ENCODE measurements around the gene SLC30A4. TPM values are rescaled to one million over a fixed set of nuclear protein-coding genes. Genes with fewer than 3 reads are reported as not detected.

The SLC30A4 gene
- polyA plus RNA-seq, 3 donors, result 0.55 to 3.7 (median 2.0) TPM

DNA sequence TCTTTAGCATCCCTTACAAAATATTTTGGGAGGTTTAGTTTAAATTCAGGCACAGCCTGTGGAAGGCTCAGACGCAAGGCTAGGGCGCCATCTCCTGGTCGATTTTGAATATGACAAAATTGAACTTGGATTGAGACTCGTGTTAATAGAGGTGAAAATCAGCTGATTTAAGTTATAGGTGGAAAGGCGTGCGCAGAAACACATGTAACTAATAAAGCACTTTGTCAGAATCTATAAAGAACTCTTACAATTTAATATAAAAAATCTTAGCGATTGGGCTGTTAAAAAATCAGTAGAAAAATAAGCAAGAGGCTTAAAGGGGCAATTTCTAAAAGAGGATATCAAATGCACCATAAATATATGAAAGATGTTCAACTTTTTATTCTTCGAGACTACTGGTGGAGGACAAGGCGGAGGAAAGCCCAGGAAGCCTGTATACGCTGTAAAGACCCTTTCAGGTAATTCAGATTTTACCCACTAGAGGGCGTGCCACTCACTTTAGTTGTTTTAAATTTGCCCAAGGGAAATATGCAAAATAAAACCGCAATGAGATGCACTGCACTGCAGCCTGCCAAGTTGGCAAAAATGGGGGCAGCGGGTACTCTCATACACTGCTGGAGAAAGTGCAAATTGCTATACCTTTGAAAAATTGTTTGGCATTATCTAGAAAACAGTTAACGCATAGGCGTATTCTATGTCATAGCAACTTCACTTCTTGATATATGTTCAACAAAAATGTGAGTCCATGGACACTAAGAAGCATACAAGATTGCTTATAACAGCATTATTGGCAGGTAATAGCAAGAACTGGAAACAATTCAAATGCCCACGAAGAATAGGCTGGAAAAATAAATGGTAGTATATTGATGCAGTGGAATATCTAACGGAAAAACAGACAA is 64.7 kb downstream of the SLC30A4 start:
- H3K27ac ChIP-seq (ENCODE audit: low read depth, low read length), result no peak overlapping the region
- 0 to 1% (median 1%) methylated on average over 17 of the region's 17 CpGs for WGBS, 3 donors

DNA sequence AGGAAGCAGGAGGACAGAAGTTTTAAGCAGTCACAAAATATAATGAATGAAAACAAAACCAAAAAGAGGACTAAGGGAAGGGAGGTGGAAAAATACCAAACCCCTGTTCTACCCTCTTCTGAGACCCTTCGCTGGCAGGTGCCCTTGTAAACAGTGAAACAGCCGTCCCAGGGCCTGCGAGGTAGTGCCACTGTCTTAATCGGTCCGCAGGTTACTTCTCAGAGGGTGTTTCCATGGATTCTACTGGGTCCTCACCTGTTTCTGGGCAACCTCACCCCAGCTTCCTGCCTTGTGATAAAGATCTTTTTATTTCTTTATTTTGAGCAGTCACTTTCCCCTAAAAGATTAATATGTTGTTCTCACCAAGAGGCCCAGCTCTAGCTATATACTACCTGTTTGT is 65.3 kb downstream of the SLC30A4 start:
- 25 to 33% (median 30%) methylated on average over 5 of the region's 5 CpGs for WGBS, 3 donors
- no peak overlapping the region for H3K27ac ChIP-seq (ENCODE audit: low read depth, low read length)

DNA sequence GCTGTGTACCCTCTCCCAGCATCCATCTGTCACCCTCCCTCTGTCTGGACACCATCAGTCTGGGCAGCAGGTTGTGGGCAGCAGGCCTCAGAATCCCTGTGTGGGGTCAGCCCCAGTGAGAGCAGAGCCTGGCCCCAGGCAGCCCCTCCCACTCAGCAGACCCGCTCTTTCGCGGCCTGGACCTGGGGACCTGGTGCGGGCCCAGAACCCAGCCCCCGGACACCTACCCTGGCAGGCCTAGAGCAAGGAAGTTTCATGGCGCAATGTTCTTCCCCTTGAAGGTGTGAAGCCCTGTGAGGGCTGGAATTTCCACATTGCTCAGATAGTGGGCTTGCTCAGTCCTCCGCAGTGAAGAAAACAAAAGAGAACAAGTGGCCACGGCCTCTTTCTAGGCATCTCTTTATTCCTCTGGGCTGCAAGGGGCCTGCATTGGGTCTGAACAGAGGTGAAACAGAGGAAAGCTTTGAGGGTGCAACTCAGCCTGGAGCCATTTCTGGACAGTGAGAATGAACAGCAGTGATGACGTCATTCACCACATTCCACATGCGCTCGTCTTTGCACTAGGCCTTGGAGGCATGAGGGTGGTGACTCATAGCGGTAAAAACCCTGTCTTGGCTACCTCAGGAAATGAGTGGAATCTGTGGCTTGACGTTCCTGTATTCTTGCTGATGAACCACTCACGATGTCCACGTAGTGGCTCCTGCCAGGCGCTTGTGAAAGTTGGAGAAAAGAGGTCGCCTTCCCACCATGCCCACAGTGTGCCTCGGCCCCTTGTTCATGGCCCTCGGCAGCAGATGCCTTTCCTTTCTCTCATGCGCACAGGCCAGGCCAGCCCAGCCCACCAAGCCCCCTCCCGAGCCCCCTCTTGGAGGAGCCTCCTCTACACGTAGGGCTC is 66.1 kb downstream of the SLC30A4 start:
- 46 to 79% (median 53%) methylated on average over 22 of the region's 22 CpGs for WGBS, 3 donors
- H3K27ac ChIP-seq (ENCODE audit: low read depth, low read length), result no peak overlapping the region

DNA sequence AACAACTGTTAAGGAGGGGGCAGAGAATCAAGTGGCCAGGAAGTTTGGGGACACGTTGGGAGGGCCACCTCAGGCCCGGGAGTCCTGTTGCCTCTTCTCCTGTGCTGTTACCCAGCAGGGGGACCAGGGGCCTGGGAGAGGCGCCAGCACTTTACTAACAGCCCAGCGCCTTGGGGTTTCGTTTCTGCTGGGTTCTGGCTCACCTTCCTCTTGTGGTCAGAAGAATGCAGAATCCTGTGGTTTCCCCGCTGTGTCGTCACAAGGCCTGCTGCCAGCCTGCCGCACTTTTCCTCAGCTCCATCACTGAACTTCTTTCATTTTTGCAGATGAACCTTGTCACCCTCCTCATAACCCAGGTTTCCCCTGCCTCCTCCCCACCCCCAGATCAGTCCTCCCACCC is 67.7 kb downstream of the SLC30A4 start:
- 32 to 62% (median 38%) methylated on average over 7 to 8 of the region's 8 CpGs for WGBS, 3 donors
- no peak overlapping the region for H3K27ac ChIP-seq (ENCODE audit: low read depth, low read length)

DNA sequence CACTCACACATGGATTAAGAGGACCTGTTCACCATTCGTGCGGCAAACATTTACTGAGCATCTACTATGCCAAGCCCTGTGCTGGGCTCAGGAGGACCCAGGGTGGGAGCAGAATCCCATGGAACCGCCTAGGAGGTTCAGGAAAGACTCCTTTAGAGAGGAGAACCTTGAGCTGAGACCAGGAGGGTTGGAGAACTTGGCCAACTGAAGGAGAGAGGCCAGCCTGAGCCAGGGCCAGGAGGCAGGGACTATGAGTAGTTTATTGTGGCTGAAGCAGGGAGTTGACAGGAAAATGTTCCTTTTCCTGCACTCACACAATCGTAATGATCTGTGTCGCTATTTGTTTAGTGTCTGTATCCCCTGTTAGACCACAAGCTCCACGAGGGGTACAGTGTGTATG is 71.3 kb downstream of the SLC30A4 start:
- 85 to 92% (median 90%) methylated on average over 6 of the region's 6 CpGs for WGBS, 3 donors
- no peak overlapping the region for H3K27ac ChIP-seq (ENCODE audit: low read depth, low read length)

DNA sequence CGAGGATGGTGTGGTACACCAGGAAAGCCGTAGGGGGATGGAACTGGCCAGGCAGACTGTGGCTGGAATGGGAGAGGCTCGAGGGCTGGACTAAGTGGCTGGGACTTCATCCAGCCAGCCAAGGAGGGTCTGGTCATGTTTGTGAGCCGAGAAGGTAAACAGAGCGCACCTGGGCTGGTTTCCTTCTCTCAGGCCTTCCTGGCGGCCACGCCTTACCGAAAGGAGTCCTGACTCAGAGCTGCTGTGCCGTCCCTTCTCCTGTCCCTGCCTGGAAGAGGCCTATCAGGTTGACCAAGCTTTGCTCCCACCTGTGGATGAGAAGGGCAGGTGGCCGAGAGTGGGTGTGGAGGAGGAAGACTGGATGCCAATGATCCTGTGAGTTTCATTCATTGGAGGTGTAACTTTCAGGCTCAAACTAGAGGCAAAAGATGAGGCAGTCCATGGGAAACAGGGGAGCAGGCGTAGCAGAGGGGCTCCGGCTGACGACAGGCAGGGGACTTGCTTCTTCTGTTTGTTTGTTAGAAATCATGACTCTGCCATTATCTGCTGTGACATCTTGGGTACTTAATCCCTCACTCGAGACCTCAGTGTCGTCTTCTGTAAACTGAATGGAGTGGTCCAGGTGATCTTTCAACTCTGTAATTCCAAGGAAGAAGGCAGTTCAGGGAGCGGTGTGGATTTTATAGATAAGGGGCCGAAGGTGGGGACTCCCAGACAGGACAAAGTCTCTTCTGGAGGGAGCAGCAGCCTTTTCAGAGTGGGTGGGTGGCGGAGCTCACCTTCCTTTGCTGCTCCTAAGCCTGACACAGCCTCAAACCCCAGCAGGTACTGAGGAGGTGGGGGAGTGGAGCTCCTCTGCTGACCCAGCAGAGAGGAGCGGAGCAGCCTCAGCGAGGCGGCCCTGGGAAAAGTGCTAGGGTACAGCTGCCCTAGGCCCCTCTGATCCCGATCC is 72.4 kb downstream of the SLC30A4 start:
- no peak overlapping the region for H3K27ac ChIP-seq (ENCODE audit: low read depth, low read length)
- WGBS, 3 donors, result 59 to 89% (median 83%) methylated on average over 22 of the region's 22 CpGs

DNA sequence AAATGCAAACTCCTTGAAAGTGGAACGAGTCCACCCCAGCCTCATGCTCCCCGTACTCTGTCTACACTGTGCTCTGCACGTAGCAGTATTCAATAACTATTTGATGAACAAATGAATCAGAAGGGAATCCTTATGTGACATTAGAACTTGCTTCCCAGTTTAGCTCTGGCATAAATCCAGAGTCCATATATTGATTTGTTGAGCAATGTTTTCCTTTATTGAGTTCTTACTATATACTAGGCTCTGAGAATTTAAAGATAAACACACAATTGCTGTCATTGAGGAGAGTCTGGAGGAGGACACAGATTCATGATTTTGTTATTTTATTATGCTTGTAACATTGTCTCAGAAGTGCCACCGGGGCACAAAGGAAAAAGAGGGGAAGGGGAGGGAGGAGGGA is 73.2 kb downstream of the SLC30A4 start:
- no peak overlapping the region for H3K27ac ChIP-seq (ENCODE audit: low read depth, low read length)
- WGBS, 3 donors, result 59 to 80% (median 73%) methylated on average over 4 of the region's 4 CpGs

DNA sequence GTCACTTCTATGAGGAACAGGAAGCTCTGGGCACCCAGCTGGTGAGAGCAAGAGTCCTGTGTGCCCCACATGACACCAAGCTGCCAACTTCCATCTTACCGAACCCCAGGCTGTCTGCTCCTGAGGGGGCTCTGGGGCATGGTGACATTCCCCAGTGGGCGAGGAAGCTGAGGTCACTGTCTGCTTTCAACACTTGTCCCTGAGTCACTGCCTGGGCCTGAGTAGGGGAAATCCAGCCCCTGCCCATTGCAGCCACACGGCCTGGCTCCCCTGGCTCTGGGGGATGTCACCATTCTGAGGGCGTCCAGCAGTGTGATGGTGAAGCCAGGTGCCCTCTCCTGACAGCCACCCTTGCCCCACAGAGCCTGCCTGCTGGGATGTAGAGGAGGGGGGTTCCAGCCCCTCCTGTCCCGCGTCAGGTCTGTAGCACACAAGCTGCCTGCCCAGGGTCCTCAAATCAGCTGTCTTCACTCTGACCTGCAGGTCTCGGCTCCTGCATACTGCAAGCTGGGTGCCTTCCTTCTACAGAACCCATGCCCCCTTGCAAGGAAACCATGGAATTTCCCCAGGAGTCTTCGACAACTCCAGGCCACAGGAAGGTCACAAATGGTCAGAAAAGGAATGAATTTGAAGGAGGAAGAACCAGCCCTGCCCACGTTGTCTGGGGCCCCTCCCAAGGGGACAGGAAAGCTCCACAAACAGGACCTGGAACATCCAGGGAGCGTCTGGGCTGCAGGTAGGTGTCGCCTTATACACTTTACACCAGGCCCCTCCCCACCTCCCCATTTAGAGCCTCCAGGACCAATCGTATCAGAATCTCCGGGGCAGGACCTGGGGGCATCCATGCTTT is 74.3 kb downstream of the SLC30A4 start:
- 61 to 77% (median 62%) methylated on average over 13 of the region's 13 CpGs for WGBS, 3 donors
- no peak overlapping the region for H3K27ac ChIP-seq (ENCODE audit: low read depth, low read length)

DNA sequence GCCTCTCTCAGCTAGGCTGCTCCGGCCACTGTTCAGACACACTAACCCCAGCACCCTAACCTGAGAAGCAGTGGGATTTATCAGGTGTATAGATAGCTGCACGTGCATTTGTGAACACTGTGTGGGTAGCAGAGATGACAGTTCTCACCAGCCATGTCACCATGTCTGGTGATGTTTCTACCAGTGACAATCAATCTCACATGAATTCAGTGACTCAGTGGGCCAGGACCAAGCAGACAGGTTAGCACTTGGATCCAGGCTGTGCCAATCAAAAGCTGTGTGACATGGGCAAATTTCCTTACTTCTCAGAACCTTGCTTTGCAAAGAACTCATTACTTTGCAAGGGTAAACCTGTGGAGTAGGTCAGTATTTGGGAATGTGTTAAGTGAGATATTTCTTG is 78.9 kb downstream of the SLC30A4 start:
- 80 to 89% (median 83%) methylated on average over 2 of the region's 2 CpGs for WGBS, 3 donors
- H3K27ac ChIP-seq (ENCODE audit: low read depth, low read length), result no peak overlapping the region

DNA sequence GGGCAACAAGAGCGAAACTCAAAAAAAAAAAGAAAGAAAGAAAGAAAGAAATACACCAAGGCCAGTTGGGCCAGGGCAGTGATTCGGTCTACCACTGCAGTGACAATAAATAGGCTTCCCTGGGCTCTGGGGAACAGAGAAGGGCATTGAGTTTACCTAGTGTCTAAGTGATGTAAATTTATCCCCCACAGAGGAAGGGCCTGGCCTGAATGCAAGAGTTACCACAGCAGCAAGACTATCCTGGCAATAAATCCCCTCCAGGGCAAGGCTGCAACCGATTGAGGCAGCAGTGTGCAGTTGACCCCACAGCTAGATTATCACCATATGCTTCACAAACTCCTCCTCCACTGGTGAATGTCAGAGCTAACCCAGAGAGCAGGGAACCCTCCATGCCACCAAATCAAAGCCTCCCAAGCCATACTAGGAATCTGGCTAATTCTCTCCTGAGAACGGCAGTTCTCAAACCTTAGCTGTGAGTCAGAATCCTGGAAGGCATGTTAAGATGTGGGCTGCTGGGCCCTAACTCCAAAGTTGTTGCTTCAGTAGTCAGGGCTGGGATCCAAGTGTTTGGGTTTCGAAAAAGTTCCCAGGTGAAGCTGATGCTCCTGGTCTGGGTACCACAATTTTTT is 79.9 kb downstream of the SLC30A4 start:
- H3K27ac ChIP-seq (ENCODE audit: low read depth, low read length), result no peak overlapping the region
- 77 to 82% (median 79%) methylated on average over 4 to 5 of the region's 5 CpGs for WGBS, 3 donors

DNA sequence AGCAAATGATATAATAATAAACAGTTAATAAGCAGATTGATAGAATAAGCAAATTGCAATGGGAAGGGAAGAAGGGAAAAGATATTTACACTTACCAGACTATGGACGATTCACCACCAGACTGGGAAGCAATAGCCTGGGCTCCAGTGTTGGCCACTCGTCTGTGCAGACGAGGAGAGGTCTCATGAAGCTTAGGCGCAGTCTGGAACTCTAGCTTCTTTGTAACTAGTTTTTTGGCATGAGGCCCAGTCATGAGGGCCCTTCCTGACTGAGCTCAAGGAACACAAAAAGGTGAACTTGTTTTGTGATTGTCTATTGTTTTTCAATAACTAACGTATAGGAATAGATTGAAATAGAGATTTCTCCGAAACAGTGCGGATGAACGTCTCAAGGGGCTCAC is 80.9 kb downstream of the SLC30A4 start:
- WGBS, 3 donors, result 57 to 65% (median 63%) methylated on average over 8 of the region's 8 CpGs
- no peak overlapping the region for H3K27ac ChIP-seq (ENCODE audit: low read depth, low read length)

DNA sequence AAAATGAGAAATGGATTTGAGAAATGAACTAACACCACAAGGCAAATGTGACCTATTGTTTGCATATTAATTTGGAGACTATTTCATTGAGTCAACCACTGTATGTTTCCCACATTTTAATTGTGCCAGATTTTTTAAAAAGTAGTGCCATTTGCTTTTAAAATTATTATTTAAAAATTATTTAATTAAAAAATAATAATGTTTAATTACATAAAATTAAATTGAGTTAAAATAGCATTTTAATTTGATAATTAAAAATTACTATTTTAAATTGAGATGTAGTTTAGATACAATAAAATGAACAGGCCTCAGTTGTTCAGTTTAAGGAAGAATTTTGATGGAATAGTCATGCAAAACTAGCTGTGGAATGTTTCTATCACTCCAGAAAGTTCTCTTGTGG is 81.5 kb downstream of the SLC30A4 start:
- H3K27ac ChIP-seq (ENCODE audit: low read depth, low read length), result no peak overlapping the region

DNA sequence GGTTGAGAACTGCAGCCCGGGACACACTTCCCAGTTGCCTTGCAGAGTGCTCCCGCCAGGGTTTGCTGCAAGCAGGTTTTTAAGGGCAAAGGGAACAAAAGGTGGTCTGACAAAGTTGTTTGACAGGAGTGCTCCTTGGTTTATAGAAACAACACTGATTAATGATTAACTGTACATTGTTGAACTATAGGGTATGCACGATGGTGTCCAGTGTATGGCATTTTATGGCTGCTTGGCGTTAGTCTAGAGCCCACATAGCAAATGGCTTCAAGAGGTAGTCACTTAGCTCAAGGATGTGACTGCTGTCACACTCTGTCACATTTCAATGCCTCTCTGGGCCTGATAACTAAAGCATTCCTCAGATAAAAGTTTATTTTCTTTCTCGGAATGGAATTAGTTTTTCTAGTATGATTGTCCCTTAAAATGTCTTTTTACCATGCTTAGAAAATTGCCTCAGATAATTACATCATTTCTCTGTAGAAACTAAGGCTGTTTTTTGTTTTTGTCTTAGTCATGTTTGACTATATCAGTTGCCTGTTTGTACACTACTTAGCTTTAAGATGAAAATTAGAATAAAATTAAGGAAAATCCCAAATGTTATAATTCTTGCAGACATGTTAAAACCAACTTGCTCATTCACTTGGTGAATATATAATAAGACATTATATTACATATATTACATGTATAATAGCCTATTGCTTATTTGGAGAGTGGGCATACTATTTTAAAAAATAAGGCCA is 82.9 kb downstream of the SLC30A4 start:
- H3K27ac ChIP-seq (ENCODE audit: low read depth, low read length), result no peak overlapping the region
- WGBS, 3 donors, result 52 to 74% (median 65%) methylated on average over 5 of the region's 5 CpGs

DNA sequence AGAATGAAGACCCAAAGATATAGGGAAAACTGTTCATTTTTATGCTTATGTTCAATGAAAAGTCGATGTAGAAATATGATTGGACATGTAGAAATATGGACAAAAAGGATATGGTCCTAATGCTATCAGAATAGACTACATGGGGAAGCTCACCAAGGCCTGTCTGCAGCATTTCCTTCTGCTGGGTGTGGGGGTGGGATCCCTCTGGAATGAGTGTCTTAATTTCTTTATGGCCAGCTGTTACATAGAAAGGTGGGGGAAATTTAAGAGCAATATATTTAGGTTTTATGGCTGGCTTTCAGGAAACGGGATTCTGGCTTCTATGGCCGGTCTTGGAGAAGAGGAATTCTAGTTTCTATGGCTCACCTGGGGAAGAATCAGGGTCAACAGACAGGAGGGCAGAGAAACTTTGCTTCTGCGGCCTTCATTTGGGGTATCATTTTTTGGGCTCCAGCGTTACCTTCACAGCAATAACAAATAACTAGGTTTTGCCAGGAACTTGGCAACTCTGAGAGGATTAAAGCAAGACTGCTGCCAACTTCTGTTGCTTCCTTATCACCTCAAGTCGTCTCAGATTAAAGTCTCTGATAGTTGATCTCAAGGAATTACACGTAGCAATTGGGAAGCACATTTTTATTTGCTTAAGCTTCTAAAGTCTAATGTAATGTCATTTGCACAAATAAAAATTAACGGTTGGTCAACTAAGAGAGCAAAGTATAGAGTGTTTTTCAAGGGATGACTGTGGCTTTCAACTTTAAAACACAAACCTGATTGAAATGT is 87.2 kb downstream of the SLC30A4 start:
- 61 to 72% (median 68%) methylated on average over 8 of the region's 8 CpGs for WGBS, 3 donors
- no peak overlapping the region for H3K27ac ChIP-seq (ENCODE audit: low read depth, low read length)

DNA sequence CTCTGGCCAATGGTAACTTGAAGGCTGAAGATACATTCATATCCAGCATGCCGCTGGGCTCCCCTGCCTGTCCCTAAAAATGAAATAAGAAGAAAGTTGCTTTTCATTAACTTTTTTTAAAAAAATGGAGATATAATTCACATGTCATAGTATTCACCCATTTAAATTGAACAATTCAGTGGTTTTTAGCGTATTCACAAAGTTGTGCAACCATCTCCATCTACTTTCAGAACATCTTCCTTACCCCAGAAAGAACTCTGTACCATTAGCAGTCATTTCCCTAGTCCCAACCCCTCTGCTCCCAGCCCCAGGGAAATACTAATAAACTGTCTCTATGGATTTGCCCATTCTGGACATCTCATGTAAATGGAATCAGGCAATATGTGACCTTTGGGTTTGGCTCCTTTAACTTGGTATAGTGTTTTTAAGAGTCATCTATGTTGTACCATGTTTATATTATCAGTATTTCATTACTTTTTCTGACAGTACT is 88.4 kb downstream of the SLC30A4 start:
- H3K27ac ChIP-seq (ENCODE audit: low read depth, low read length), result no peak overlapping the region
- WGBS, 3 donors, result 89 to 97% (median 90%) methylated on average over 2 of the region's 2 CpGs

DNA sequence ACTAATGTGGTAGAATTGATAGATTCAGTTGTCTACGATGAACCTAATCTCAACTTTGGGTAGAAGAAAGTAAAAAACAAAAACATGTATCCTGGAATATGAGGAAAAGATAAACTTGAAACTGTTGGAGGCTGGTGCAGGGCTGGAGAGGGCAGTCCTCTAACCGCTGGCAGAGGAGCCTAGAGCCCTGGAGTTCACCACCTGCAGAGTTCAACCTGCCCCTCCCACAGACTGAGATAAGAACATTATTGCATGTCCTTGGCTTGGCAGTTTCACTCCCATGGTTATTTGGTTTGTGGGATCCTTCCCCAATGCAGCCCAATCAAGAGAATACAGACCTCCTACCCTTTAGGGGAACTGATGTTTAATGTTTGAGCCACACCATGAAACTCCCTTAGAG is 91.0 kb downstream of the SLC30A4 start:
- WGBS, 3 donors, result 41 to 91% (median 90%) methylated on average over 2 of the region's 2 CpGs

More for the DNA sequence above, 91.0 kb downstream of the SLC30A4 start:
- no peak overlapping the region for H3K27ac ChIP-seq (ENCODE audit: low read depth, low read length)

Measured in adipose tissue (tissue), 3 donors.